Astrocyte (in vitro differentiated cells and primary cell): ENCODE results near the gene LRFN5. TPM values are rescaled to one million over a fixed set of nuclear protein-coding genes. Genes with fewer than 3 reads are reported as not detected.

Experiments
- DNase-seq: peaks from one replicate; pipeline ENCODE4 v3.0.0-alpha.2; 2010; ENCODE audit warnings: low read depth
- FAIRE-seq: peaks from 2 replicates; lab custom pipeline; 2011; peaks lifted over from hg19 to GRCh38; lab: Jason Lieb, UNC
- H2AFZ ChIP-seq: 2 replicates; pipeline ENCODE4 v1.6.0; 2012; ENCODE audit warnings: low read depth, low read length, inconsistent platforms
- H3K27ac ChIP-seq: 2 replicates; pipeline ENCODE4 v1.5.1; 2011; ENCODE audit warnings: low read depth, low read length, inconsistent platforms
- H3K27me3 ChIP-seq: 2 replicates; pipeline ENCODE4 v1.6.0; 2011; ENCODE audit warnings: low read length, inconsistent platforms; ENCODE audit not compliant: insufficient read depth
- H3K36me3 ChIP-seq: 2 replicates; pipeline ENCODE4 v1.5.1; 2011; ENCODE audit warnings: low read length, inconsistent platforms; ENCODE audit not compliant: insufficient read depth
- H3K4me1 ChIP-seq: 2 replicates; pipeline ENCODE4 v1.5.1; 2011; ENCODE audit warnings: low read length, inconsistent platforms; ENCODE audit not compliant: insufficient read depth
- H3K4me2 ChIP-seq: 2 replicates; pipeline ENCODE4 v1.6.0; 2012; ENCODE audit warnings: low read length, inconsistent platforms
- H3K4me3 ChIP-seq: 2 replicates; pipeline ENCODE4 v1.5.1; 2011; ENCODE audit warnings: low read depth, mild to moderate bottlenecking, low read length, inconsistent platforms; ENCODE audit not compliant: insufficient read depth
- H3K79me2 ChIP-seq: 2 replicates; pipeline ENCODE4 v1.6.0; 2012; ENCODE audit warnings: mild to moderate bottlenecking, low read length, inconsistent platforms; ENCODE audit not compliant: insufficient read depth
- H3K9ac ChIP-seq: 2 replicates; pipeline ENCODE4 v1.6.0; 2012; ENCODE audit warnings: mild to moderate bottlenecking, low read length, inconsistent platforms
- H3K9me3 ChIP-seq: 2 replicates; pipeline ENCODE4 v1.5.1; 2012; ENCODE audit warnings: low read depth, mild to moderate bottlenecking, low read length, inconsistent platforms; ENCODE audit not compliant: insufficient read depth
- H4K20me1 ChIP-seq: 2 replicates; pipeline ENCODE4 v1.6.0; 2012; ENCODE audit warnings: low read length, inconsistent platforms; ENCODE audit not compliant: insufficient read depth
- H3K27ac Mint-ChIP-seq: one replicate; pipeline ENCODE4 v1.8.0; 2021; ENCODE audit warnings: mild to moderate bottlenecking, mixed read lengths; ENCODE audit not compliant: unreplicated experiment
- H3K27me3 Mint-ChIP-seq: one replicate; pipeline ENCODE4 v1.8.0; 2021; ENCODE audit warnings: low read depth, mixed read lengths; ENCODE audit not compliant: unreplicated experiment
- H3K36me3 Mint-ChIP-seq: one replicate; pipeline ENCODE4 v1.8.0; 2021; ENCODE audit warnings: low read depth, mixed read lengths; ENCODE audit not compliant: unreplicated experiment
- H3K4me1 Mint-ChIP-seq: one replicate; pipeline ENCODE4 v1.8.0; 2021; ENCODE audit warnings: low read depth, mixed read lengths; ENCODE audit not compliant: unreplicated experiment
- H3K4me3 Mint-ChIP-seq: one replicate; pipeline ENCODE4 v1.8.0; 2021; ENCODE audit warnings: mild to moderate bottlenecking, moderate library complexity, mixed read lengths; ENCODE audit not compliant: unreplicated experiment
- H3K9me3 Mint-ChIP-seq: one replicate; pipeline ENCODE4 v1.8.0; 2021; ENCODE audit warnings: mild to moderate bottlenecking, mixed read lengths; ENCODE audit not compliant: unreplicated experiment
- CTCF ChIP-seq: IDR thresholded peaks from 2 replicates; pipeline ENCODE4 v1.5.1; 2011; ENCODE audit warnings: low read depth, mild to moderate bottlenecking, inconsistent platforms, low read length, moderate library complexity; ENCODE audit not compliant: insufficient read depth
- EZH2 ChIP-seq: IDR thresholded peaks from 2 replicates; pipeline ENCODE4 v1.6.1; 2012; ENCODE audit warnings: mild to moderate bottlenecking, low read length, inconsistent platforms; ENCODE audit not compliant: insufficient read depth
- total RNA-seq: library from RNA; stranded (reverse); gene quantifications from 2 replicates; pipeline ENCODE4 v1.2.1, GENCODE V29; 2021

LRFN5 gene
- total RNA-seq, 1 donor from 2014 or later, result 1.5 TPM

GRCh38 chr14:41761204-41761603 is 154.5 kb downstream of the LRFN5 start:
- no peak overlapping the region for H3K4me2 ChIP-seq
- no peaks in the 10 kb centered on the region for H3K9me3 ChIP-seq
- H3K4me1 ChIP-seq, result no peaks in the 10 kb centered on the region
- H3K36me3 Mint-ChIP-seq, result no peaks in the 10 kb centered on the region
- no peaks in the 10 kb centered on the region for H4K20me1 ChIP-seq
- no peak overlapping the region for H3K27ac Mint-ChIP-seq
- H3K36me3 ChIP-seq, result no peaks in the 10 kb centered on the region
- no peaks in the 10 kb centered on the region for H3K79me2 ChIP-seq
- H3K4me3 ChIP-seq, result no peak overlapping the region
- H3K9ac ChIP-seq, result no peak overlapping the region
- no peak overlapping the region for H3K27ac ChIP-seq
- no peak overlapping the region for H2AFZ ChIP-seq
- H3K27me3 Mint-ChIP-seq, result no peaks in the 10 kb centered on the region
- no peak overlapping the region for H3K4me3 Mint-ChIP-seq
- FAIRE-seq (no peak), DNase-seq (no peak)
- no peaks in the 10 kb centered on the region for H3K27me3 ChIP-seq
- H3K9me3 Mint-ChIP-seq, result no peaks in the 10 kb centered on the region
- H3K4me1 Mint-ChIP-seq, result no peaks in the 10 kb centered on the region
- TF ChIP-seq EZH2, result no peak
- TF ChIP-seq CTCF, result no peak

GRCh38 chr14:41766772-41767171 is 160.1 kb downstream of the LRFN5 start:
- Histone ChIP-seq H3K9ac (no peak overlapping the region), H3K79me2 (no peaks in the 10 kb centered on the region), H3K36me3 (no peaks in the 10 kb centered on the region), H3K27ac (no peak overlapping the region), H3K27me3 (no peaks in the 10 kb centered on the region), H3K9me3 (no peaks in the 10 kb centered on the region), H3K4me2 (no peak overlapping the region), H3K4me3 (no peak overlapping the region), H3K4me1 (no peaks in the 10 kb centered on the region), H2AFZ (no peak overlapping the region), H4K20me1 (no peaks in the 10 kb centered on the region)
- no peaks in the 10 kb centered on the region for H3K9me3 Mint-ChIP-seq
- no peak for TF ChIP-seq CTCF
- TF ChIP-seq EZH2, result no peak
- no peak overlapping the region for H3K27ac Mint-ChIP-seq
- no peak overlapping the region for H3K4me3 Mint-ChIP-seq
- no peaks in the 10 kb centered on the region for H3K4me1 Mint-ChIP-seq
- H3K36me3 Mint-ChIP-seq, result no peaks in the 10 kb centered on the region
- FAIRE-seq (no peak), DNase-seq (no peak)
- H3K27me3 Mint-ChIP-seq, result no peaks in the 10 kb centered on the region

GRCh38 chr14:41773536-41774279 is 167.0 kb downstream of the LRFN5 start:
- TF ChIP-seq EZH2 (no peak), CTCF (no peak)
- H3K36me3 Mint-ChIP-seq, result no peaks in the 10 kb centered on the region
- Histone ChIP-seq H3K9me3 (no peaks in the 10 kb centered on the region), H3K9ac (no peak overlapping the region), H3K79me2 (no peaks in the 10 kb centered on the region), H4K20me1 (no peaks in the 10 kb centered on the region), H3K27me3 (no peaks in the 10 kb centered on the region), H3K27ac (no peak overlapping the region), H2AFZ (no peak overlapping the region), H3K4me1 (no peaks in the 10 kb centered on the region), H3K36me3 (no peaks in the 10 kb centered on the region), H3K4me2 (no peak overlapping the region), H3K4me3 (no peak overlapping the region)
- H3K27me3 Mint-ChIP-seq, result no peaks in the 10 kb centered on the region
- no peak overlapping the region for H3K27ac Mint-ChIP-seq
- FAIRE-seq (no peak), DNase-seq (no peak)
- no peak overlapping the region for H3K4me3 Mint-ChIP-seq
- no peaks in the 10 kb centered on the region for H3K4me1 Mint-ChIP-seq
- no peaks in the 10 kb centered on the region for H3K9me3 Mint-ChIP-seq
